Stimulated activated CD8-positive, alpha-beta memory T cell treated with anti-CD3 and anti-CD28 coated beads, Interleukin-7, amount 100 ng/mL, for 4 hours (primary cell): ENCODE results near the gene E2F4.

Experiments
- DNase-seq, 2 donors: peaks; one replicate each; pipeline ENCODE4 v3.0.0-alpha.2; 2020; ENCODE audit warnings: low read depth in 2 of 2

E2F4 gene

DNA sequence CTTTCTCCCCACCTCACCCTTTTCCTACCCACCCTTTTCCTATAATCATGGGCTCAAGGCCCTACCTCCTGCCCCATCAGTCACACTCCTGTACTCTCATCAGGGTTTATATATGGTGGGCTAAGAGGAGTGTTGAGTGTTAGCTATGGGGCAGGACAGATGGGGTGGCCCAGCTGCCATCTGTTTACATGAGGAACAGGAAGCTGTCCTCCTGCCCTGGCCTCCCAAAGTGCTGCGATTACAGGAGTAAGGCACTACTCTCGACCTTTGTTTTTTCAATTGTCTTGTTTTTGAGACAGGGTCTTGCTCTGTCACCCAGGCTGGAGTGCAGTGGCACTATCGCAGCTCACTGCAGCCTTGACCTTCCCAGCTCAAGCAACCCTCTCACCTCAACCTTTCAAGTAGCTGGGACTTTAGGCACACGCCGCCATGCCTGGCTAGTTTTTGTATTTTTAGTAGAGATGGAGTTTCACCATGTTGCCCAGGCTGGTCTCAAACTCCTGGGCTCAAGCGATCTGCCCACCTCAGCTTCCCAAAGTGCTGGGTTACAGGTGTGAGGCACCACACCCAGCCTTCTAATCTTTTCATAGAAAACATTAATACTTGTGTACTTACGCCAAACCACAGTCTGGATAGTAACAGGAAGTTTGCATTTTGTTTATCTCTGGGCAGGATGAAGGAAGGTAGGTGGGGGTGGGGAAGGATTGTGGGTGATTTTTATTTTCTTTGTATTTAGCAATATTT, 33.9 kb upstream of the E2F4 start:
- no peak for DNase-seq

DNA sequence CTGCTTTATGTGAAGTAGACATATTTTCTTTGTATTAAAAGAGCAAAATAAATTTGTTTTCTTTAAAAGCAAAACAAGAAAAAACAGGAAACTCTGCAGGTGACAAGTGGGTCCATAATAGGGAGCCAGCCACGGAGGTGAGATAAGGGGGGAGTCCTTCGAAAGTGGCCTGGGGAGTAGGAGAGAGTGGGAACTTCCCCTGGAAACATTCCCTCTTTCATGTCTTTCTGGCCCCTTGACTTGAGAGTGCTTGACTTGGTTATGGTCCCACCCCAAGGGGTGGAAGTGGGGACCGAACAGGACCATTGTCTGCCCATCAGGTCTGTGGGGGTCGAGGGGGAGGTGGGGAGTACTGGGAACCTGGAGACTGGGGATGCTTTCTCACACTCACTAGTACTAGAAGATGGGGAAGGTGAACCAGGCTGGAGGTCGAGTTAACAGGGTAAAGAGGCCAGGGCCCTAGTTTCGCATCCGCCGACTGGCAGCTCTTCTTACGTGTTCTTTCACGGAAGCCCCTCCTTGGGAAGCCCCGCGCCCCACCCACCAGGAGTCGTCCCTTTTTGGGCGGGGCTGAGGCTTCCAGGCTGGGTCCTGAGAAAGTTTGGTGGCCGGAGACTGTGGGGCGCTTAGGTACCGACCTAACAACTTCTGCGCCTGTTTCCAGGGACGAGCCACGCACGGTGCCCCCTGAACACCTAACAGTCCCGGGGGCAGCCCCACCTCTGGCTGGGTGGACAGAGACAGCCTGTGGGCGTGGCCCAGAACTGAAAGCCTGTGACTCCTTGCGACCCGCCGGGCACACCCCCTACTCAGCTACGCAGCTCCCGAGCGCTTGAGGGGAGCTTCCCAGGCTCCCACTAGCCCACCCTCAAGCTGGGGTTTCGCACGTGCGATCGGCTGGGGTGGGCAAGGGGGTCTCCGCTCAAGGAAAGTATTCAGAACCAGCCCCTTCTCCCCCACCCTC, 33.0 kb upstream of the E2F4 start:
- DNase-seq = peak; percentile 74

GRCh38 chr16:67161595-67162058, 30.3 kb upstream of the E2F4 start:
- no peak for DNase-seq

DNA sequence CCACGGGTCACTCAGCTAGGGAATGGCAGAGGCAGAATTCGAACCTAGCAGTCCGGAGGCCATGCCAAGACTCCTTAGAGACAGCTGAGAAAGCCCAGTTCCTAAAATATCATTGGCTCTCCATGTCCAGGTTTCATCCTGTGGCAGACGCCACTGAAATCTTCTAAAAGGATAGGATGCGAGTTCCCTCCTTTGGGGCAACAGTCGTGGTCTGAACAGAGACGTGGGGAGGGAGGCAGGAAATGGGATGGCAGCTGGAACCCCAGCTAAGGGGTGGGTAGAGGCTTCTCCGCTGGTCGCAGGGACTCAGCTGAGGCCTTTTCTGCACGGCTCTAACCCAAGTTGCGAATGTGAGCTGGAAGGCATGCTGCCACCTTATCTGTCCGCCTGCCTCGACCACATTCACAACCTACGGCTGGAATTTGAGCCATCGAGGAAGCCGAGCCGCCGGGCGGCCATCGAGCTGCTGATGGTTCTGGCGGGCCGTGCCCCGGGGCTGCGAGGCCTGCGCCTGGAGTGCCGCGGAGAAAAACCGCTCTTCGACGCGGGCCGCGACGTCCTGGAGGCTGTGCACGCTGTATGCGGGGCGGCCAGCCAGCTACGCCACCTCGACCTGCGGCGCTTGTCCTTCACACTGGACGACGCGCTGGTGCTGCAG, 29.3 kb upstream of the E2F4 start:
- no peak for DNase-seq

GRCh38 chr16:67163164-67163998, 28.6 kb upstream of the E2F4 start:
- peak in 1 of 2 donors; percentile 15 for DNase-seq

DNA sequence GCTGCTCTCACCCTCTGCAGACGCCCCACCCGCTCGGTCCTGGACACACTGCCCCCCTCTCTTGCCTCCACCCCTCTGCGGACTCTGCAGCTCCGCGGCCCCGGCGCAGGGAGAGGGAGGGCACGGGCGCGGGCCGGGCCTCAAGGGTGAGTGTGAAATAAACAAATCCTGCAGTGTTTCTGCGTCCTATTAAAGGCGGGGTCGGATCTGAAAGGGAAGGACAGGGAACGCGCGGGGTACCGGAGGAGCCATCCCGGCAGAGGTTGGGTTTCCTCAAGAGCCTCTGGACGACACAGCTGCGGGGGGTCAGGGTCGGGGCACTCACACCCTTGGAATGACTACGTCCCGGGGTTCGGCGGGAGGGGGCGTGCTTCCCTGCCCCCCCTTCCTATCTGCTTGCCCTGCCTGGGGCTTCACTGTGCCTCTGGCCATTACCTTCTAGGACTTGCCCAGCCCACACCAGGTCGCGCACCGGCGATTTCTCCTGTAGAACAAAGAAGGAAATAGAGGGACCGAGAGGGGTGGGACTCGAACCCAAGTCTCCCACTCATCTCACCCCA, 27.9 kb upstream of the E2F4 start:
- DNase-seq = no peak

DNA sequence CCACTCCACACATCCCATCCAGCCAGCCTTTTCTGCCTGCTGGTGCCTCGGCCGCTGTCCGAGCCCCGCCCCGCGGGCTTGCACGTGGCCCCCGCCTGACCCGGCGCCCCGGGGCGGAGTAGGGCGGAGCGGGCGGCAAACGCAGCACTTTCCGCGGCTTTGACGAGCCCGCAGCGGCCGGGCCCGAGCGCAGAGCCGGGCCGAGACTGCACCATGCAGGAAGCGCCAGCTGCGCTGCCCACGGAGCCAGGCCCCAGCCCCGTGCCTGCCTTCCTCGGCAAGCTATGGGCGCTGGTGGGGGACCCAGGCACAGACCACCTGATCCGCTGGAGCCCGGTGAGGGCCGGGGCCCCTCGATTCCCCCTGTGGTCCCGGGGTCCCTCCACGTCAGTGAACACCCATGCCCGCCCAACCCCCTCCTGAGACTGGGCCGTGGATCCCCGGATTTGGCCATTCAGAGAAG, 27.3 kb upstream of the E2F4 start, which contains the start of gene HSF4:
Gene HSF4 (plus strand): TSS at position 147 of the 463 bp plus-strand sequence. CDS start 67 bp downstream, at position 214.
- DNase-seq = no peak

DNA sequence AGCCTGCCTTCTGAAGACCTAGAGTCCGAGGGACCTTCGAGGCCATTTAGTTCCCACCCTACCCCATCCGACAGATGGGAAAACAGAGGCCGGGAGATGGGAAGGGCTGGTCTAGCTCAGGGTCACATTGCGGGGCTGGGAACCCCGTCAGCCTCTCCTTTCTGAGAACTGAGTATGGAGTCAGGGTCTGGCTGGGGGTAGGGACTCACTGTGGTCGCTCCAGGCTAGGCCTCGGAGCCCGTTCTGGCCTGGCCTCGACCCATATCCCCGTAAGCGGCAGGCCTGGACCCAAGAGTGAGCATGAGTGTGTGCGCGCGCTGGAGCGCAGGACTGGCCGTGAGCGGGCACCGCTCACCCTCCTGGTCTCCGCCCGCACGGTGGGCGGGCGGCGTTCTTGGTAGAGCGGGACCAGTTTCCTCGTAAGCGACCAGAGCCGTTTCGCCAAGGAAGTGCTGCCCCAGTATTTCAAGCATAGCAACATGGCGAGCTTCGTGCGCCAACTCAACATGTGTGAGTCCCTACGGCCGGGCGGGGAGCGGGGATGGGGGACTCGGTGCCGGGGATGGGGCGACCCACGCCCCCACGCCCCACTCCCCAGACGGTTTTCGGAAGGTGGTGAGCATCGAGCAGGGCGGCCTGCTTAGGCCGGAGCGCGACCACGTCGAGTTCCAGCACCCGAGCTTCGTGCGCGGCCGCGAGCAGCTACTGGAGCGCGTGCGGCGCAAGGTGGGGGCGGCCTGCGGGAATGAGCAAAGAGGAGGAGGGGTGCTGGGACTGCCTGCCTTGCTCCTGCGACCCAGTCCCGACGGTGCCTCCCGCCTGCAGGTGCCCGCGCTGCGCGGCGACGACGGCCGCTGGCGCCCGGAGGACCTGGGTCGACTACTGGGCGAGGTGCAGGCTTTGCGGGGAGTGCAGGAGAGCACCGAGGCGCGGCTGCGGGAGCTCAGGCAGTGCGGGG, 26.6 kb upstream of the E2F4 start:
- DNase-seq = no peak

- DNase-seq = no peak
These were observed 25.8 kb upstream of the E2F4 start for GRCh38 chr16:67166110-67166547.

- no peak for DNase-seq
These were observed 25.3 kb upstream of the E2F4 start for GRCh38 chr16:67166598-67167168.

DNA sequence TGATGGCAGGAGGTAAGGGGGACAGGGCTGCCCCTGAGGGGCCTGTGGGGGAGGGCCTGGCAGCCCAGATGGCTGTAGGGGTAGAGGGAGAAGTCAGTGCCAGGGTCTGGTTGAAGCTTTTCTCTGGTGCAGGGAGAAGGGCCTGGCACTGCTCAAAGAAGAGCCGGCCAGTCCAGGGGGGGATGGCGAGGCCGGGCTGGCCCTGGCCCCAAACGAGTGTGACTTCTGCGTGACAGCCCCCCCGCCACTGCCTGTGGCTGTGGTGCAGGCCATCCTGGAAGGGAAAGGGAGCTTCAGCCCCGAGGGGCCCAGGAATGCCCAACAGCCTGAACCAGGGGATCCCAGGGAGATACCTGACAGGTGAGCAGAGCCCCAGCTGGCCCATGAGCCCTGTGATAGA, 24.4 kb upstream of the E2F4 start:
- no peak for DNase-seq

- DNase-seq = no peak
These were observed 22.9 kb upstream of the E2F4 start for GRCh38 chr16:67169011-67169451.

GRCh38 chr16:67169642-67170167, 22.2 kb upstream of the E2F4 start:
- DNase-seq = no peak

- DNase-seq = peak in 1 of 2 donors; percentile 12
These were observed 21.6 kb upstream of the E2F4 start, which contains the start of gene NOL3 for GRCh38 chr16:67170168-67170948. TSS of gene NOL3 (plus strand) at chr16:67170538.

GRCh38 chr16:67170949-67171649, 20.9 kb upstream of the E2F4 start:
- no peak for DNase-seq

DNA sequence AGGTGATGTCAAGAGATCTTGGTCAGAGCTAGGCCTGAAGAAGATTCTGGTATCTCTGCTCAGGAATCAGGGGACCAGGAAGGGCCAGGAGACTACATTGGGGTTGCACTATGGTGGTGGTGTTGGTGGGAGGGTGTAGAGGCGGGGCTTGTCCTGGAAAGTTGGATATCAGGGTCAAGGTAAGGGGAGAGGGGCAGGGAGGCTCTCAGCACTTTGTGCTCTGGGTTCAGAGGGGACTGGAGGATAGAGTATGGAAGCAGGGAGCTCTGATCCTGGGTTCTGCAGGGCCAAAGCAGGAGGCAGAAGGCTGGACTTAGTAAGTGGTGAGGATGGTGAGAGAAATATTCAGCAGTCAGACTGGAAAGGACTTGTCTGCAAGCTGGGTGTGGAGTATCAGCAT, 18.6 kb upstream of the E2F4 start:
- DNase-seq = no peak
